Urinary bladder (tissue), 4 donors: Measurements from ENCODE around the gene PRKG2. TPM values are rescaled to one million over a fixed set of nuclear protein-coding genes. Genes with fewer than 3 reads are reported as not detected.

Experiments
- DNase-seq: peaks from one replicate; pipeline ENCODE4 v3.0.0-alpha.2; 2015; ENCODE audit errors: extremely low spot score
- H3K27ac ChIP-seq: one replicate; pipeline ENCODE4 v1.5.1; 2013; ENCODE audit warnings: low read depth, mild to moderate bottlenecking, moderate library complexity
- H3K36me3 ChIP-seq: one replicate; pipeline ENCODE4 v1.6.1; 2013; ENCODE audit warnings: mild to moderate bottlenecking, moderate library complexity; ENCODE audit not compliant: insufficient read depth
- H3K4me1 ChIP-seq: one replicate; pipeline ENCODE4 v1.6.1; 2013; ENCODE audit warnings: mild to moderate bottlenecking, moderate library complexity; ENCODE audit not compliant: insufficient read depth
- H3K4me3 ChIP-seq: one replicate; pipeline ENCODE4 v1.5.1; 2013; ENCODE audit warnings: low read depth, low read length
- WGBS: extraction: QIAGEN DNeasy Blood & Tissue Kit; methylation state at CpG from one replicate; pipeline ENCODE4 v1.1.7; 2013; 5-methylcytosine and 5-hydroxymethylcytosine counted together
- polyA plus RNA-seq: library from polyadenylated mRNA; stranded (reverse); fragments of 200-250 nt; gene quantifications from one replicate; pipeline ENCODE4 v1.2.3, GENCODE V29; 2013
- total RNA-seq: library from RNA; depleted of rRNA; stranded (reverse); fragments of >200 nt; gene quantifications from one replicate; pipeline ENCODE4 v1.2.3, GENCODE V29; 2014
- donor health status: healthy with polysubstance abuse.
- donor health status: healthy.

The PRKG2 gene, protein sequence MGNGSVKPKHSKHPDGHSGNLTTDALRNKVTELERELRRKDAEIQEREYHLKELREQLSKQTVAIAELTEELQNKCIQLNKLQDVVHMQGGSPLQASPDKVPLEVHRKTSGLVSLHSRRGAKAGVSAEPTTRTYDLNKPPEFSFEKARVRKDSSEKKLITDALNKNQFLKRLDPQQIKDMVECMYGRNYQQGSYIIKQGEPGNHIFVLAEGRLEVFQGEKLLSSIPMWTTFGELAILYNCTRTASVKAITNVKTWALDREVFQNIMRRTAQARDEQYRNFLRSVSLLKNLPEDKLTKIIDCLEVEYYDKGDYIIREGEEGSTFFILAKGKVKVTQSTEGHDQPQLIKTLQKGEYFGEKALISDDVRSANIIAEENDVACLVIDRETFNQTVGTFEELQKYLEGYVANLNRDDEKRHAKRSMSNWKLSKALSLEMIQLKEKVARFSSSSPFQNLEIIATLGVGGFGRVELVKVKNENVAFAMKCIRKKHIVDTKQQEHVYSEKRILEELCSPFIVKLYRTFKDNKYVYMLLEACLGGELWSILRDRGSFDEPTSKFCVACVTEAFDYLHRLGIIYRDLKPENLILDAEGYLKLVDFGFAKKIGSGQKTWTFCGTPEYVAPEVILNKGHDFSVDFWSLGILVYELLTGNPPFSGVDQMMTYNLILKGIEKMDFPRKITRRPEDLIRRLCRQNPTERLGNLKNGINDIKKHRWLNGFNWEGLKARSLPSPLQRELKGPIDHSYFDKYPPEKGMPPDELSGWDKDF
- total RNA-seq (2.1 TPM), polyA plus RNA-seq (0.19 TPM)

GRCh38 chr4:81214881-81215868, at the start of gene PRKG2:
Gene PRKG2 (minus strand): TSS chr4:81215222. CDS start chr4:81205047, 10,175 bp downstream.
- H3K4me1 ChIP-seq, result no peaks in the 10 kb centered on the region
- no peak within 1 kb of the TSS for H3K27ac ChIP-seq
- 2% methylated on average over 75 of the region's 75 CpGs for WGBS
- H3K4me3 ChIP-seq, result peak within 1 kb of the TSS; percentile 36
- DNase-seq, result no peak
- no peaks in the 10 kb centered on the region for H3K36me3 ChIP-seq

DNA sequence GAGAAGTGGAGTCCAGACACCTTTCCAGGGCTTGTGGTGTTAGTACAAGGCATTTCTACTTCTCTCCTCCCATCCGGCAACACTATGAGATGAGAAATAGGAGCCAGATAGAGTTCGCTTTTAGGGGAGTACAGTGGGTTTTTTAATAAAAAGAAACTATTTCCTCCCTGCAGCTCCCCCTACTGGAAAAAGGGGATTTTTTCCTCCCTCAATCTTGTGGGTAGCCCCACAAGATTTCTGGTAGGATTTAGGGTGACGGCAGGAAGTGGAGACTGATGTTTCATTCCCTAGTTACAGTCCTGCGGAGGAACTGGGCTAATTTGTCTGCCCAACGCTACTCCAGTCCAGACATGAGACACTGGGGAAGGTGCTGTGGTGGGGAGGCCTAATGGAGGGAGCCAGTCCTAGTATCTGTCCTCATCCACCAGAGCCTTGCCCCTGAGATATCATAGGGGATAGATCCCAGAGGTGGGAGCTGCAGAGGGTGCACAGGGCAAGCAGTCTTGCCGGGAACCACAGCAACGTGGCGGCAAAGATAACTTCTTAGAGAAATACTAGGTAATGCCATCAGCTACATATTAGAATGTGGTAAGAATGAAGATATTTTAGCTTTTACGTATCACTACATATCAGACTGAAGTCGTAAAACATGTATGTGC, 45.5 kb upstream of the PRKG2 start:
- DNase-seq, result no peak
- Histone ChIP-seq H3K4me3 (no peak overlapping the region), H3K4me1 (no peaks in the 10 kb centered on the region), H3K27ac (no peak overlapping the region), H3K36me3 (no peaks in the 10 kb centered on the region)
- WGBS, result 83% methylated on average over 10 of the region's 10 CpGs

DNA sequence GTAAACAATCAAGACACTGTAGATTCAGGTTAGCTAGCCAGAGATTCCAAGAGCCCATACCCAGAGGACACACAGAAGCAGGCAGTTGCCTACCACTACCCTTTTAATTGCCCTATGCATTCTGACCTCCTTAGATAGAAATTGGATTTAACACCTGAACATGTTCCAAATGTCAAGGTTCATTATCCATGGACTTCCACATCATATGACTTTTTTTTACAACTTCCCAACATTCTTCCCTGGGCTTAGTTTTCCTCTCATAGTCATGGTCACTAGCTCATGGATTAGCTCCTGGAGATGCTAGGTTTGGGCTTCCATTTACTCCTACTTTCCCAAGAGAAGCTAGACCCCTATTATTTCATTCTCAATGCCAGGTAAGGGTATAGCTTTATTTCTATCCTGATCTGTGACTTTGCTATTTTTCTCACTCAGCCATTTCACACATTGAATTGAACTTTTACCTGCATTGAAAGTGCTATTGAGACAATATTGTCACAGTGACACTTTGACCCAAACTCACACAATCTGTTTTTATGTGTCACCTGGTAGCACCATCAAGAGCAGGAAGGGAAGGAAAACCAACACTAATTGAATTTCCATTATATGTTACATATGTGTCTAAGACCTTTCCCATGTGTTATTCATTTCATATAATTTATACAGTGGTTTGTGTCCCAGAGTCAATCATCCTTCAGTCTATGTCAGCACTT, 44.0 kb upstream of the PRKG2 start:
- Histone ChIP-seq H3K27ac (no peak overlapping the region), H3K4me3 (no peak overlapping the region), H3K36me3 (no peaks in the 10 kb centered on the region), H3K4me1 (no peaks in the 10 kb centered on the region)
- no peak for DNase-seq

- DNase-seq, result no peak
- 75% methylated on average over 3 of the region's 3 CpGs for WGBS
- Histone ChIP-seq H3K36me3 (no peaks in the 10 kb centered on the region), H3K4me3 (no peak overlapping the region), H3K27ac (no peak overlapping the region), H3K4me1 (no peaks in the 10 kb centered on the region)
Measured at GRCh38 chr4:81257816-81258215, 42.8 kb upstream of the PRKG2 start.

DNA sequence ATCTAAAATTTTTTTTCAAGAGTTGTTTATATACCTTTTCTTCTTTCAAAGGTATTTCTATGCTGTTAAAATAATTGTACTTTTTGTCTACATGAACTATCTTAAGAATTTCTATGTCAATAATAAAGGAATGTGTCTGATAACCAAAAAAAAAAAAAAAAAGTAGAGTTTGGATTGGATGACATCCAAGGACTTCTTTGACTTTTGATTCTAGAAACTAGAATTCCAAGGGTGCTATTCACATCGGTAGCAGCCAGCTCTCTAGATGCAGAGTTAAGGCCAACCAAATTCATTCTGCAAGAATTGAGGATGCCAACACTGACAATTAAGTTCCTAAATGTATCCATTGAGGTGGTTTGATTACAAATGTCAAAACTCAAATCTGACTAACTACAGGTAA, 42.0 kb upstream of the PRKG2 start:
- H3K36me3 ChIP-seq, result no peaks in the 10 kb centered on the region
- no peaks in the 10 kb centered on the region for H3K4me1 ChIP-seq
- WGBS, result 52% methylated on average over 1 of the region's 1 CpG
- DNase-seq, result no peak
- no peak overlapping the region for H3K27ac ChIP-seq
- no peak overlapping the region for H3K4me3 ChIP-seq

DNA sequence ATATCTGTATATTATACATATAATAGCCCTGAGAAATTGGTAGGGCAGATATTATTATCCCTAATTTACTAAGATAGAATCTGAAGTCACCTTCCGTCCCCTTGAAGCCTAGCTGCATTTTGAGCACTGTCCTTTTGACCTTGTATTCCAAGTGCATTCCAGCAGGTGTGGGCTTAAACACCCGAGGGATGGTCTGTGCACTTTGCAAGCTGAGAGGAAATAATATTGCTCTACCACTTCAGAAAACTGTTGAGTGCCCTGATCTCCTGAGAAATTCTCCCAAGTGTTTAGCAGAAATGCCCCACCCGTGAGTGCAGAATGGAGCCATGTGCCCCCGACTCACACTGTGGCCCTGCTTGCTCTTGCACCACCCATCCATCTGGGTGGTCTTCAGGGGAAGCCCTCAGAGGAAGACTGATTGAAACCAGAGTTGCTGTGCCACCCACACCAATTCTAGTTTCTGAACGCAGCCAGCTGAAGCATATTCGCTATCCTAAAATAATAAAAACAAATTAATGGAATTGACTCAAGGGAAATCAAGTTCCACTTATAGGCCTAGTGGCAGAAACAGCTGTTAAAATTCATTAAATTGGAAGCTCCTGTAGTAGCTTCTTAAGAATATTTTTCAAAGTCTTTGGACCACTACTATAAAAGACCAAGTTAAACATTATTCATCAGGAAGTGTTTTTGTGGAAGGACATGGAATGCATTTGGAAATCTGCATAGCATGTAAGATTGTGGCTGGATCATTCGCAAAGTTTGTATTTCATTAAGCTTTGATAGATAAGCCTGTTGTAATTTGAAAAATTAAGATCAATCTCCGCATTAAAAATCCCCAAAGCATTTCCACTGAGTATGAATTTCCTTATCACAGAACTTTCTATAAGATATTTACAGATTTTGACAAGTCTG, 41.3 kb upstream of the PRKG2 start:
- 66% methylated on average over 8 of the region's 8 CpGs for WGBS

DNA sequence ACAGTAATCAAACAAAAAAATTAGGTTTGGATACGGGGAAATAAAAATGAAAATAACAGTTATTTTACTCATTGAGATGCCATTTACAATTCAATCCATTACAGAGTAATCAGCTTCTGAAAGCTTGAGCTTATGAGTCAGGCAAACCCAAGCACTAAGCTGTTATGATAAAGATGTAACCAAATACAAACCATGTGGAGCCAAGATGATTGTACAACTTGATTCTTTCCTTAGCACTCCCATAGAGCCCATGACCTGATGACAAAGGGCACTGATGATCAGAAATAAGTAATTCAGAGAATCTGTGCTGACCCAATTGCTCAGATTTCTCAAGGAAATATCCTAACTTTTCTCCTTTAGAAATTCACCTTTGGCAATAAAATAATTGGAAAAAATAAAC, 40.5 kb upstream of the PRKG2 start:
- WGBS, result 76% methylated on average over 1 of the region's 1 CpG

More for the DNA sequence above, 41.3 kb upstream of the PRKG2 start:
- H3K27ac ChIP-seq, result no peak overlapping the region
- no peak overlapping the region for H3K4me3 ChIP-seq
- H3K36me3 ChIP-seq, result no peaks in the 10 kb centered on the region
- no peaks in the 10 kb centered on the region for H3K4me1 ChIP-seq
- DNase-seq, result no peak

DNA sequence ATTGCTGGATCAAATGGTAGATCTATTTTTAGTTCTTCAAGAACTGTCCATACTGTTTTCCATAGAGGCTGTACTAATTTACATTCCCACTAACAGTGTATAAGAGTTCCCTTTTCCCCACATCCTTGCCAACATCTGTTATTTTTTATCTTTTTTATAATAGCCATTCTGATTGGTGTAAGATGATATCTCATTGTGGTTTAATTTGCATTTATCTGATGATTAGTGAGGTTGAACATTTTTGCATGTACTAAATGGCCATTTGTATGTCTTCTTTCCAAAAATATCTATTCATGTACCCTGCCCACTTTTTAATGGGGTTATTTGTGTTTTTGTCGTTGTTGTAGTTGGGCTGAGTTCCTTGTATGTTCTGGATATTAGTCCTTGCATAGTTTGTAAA, 35.4 kb upstream of the PRKG2 start:
- WGBS, result 80% methylated on average over 1 of the region's 1 CpG

More for the DNA sequence above, 40.5 kb upstream of the PRKG2 start:
- Histone ChIP-seq H3K27ac (no peak overlapping the region), H3K4me1 (no peaks in the 10 kb centered on the region), H3K36me3 (no peaks in the 10 kb centered on the region), H3K4me3 (no peak overlapping the region)
- no peak for DNase-seq

GRCh38 chr4:81245218-81246009, 30.4 kb upstream of the PRKG2 start:
- WGBS, result 74% methylated on average over 3 of the region's 3 CpGs
- H3K36me3 ChIP-seq, result no peaks in the 10 kb centered on the region
- H3K4me1 ChIP-seq, result no peaks in the 10 kb centered on the region
- DNase-seq, result no peak
- no peak overlapping the region for H3K27ac ChIP-seq
- no peak overlapping the region for H3K4me3 ChIP-seq

More for the DNA sequence above, 35.4 kb upstream of the PRKG2 start:
- no peaks in the 10 kb centered on the region for H3K4me1 ChIP-seq
- H3K4me3 ChIP-seq, result no peak overlapping the region
- no peak for DNase-seq
- H3K36me3 ChIP-seq, result no peaks in the 10 kb centered on the region
- no peak overlapping the region for H3K27ac ChIP-seq

- Histone ChIP-seq H3K27ac (no peak overlapping the region), H3K4me3 (no peak overlapping the region), H3K36me3 (no peaks in the 10 kb centered on the region), H3K4me1 (no peaks in the 10 kb centered on the region)
- DNase-seq, result no peak
Measured at GRCh38 chr4:81237791-81238190, 22.8 kb upstream of the PRKG2 start.

DNA sequence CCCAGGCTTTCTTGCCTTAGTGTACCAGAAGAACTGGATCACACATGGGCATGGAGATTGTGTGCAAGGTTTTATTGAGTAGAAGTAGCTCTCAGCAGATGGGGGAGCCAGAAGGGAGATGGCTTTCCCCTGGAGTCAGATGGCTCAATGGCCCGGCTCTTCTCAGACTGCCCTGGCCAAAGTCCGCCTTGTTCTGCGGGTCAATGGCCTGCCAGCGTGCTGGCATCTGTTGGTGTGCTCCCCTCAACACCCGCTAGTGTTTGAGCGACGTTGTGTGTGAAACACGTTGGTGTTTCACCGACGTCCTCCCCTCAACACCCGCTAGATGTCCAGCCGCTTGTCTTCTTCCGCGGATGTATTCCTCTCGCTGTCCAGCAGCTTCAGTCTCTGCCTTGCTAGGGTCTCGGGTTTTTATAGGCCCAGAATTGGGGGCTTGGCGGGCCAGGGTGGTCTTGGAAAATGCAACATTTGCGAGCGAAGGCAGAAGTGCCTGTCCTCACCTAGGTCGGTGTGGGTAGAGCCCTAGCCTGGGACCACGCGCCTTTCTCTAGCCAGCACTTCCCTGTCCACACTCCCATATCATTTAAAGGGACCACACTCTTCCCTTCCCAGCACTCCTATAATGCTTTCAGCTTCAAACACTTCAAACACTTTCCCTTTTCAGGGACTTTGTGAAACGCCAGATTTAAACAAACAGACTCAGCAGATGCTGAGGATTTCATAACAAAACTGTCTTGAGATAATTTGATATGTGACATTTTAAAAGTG, 21.1 kb upstream of the PRKG2 start:
- H3K27ac ChIP-seq, result no peak overlapping the region
- WGBS, result 82% methylated on average over 23 of the region's 23 CpGs
- H3K36me3 ChIP-seq, result no peaks in the 10 kb centered on the region
- H3K4me3 ChIP-seq, result no peak overlapping the region
- H3K4me1 ChIP-seq, result no peaks in the 10 kb centered on the region
- DNase-seq, result no peak
